Thymus (tissue), 11 donors: ENCODE measurements around the gene NADK2. TPM values are rescaled to one million over a fixed set of nuclear protein-coding genes. Genes with fewer than 3 reads are reported as not detected.

Experiments used
- DNase-seq, 9 donors: peaks; one replicate each; pipeline ENCODE4 v3.0.0-alpha.2; 2013; ENCODE audit warnings: low spot score in 9 of 9, low read depth in 6 of 9, missing footprints in 1 of 9
- H3K27ac ChIP-seq, 2 donors: one replicate each; pipeline ENCODE4 v1.5.1; 2013; ENCODE audit warnings: control low read depth in 1 of 2, low read depth in 1 of 2, low read length in 1 of 2, mild to moderate bottlenecking in 1 of 2, moderate library complexity in 1 of 2
- H3K27me3 ChIP-seq, 2 donors: one replicate each; pipeline ENCODE4 v1.5.1; 2013; ENCODE audit warnings: low read length in 1 of 2; ENCODE audit not compliant: control insufficient read depth in 2 of 2, insufficient read depth in 1 of 2
- H3K36me3 ChIP-seq, 2 donors: one replicate each; pipeline ENCODE4 v1.5.1; 2013; ENCODE audit warnings: low read length in 1 of 2, mild to moderate bottlenecking in 1 of 2, moderate library complexity in 1 of 2; ENCODE audit not compliant: control insufficient read depth in 2 of 2, insufficient read depth in 2 of 2
- H3K4me1 ChIP-seq, 2 donors: one replicate each; pipeline ENCODE4 v1.5.1; 2013; ENCODE audit warnings: low read length in 2 of 2; ENCODE audit not compliant: control insufficient read depth in 2 of 2, insufficient read depth in 2 of 2
- H3K4me3 ChIP-seq, 2 donors: one replicate each; pipeline ENCODE4 v1.5.1; 2013; ENCODE audit warnings: low read length in 2 of 2, control low read depth in 1 of 2, mild to moderate bottlenecking in 1 of 2
- H3K9me3 ChIP-seq, 2 donors: one replicate each; pipeline ENCODE4 v1.5.1; 2013; ENCODE audit warnings: low read length in 1 of 2, mild to moderate bottlenecking in 1 of 2; ENCODE audit not compliant: control insufficient read depth in 2 of 2, insufficient read depth in 1 of 2
- WGBS: extraction: QIAGEN DNeasy Blood & Tissue Kit; methylation state at CpG from one replicate; pipeline ENCODE4 v1.1.7; 2013; 5-methylcytosine and 5-hydroxymethylcytosine counted together
- polyA plus RNA-seq: library from polyadenylated mRNA; stranded (reverse); fragments of 200-250 nt; gene quantifications from one replicate; pipeline ENCODE4 v1.2.3, GENCODE V29; 2013
- total RNA-seq: library from RNA; stranded (reverse); fragments of 120-200 nt; gene quantifications from one replicate; pipeline ENCODE4 v1.2.4, GENCODE V29; 2013
- donor health status: healthy.

NADK2 gene
- total and polyA plus RNA-seq, 2 donors, result 12.4 to 16.8 TPM

DNA sequence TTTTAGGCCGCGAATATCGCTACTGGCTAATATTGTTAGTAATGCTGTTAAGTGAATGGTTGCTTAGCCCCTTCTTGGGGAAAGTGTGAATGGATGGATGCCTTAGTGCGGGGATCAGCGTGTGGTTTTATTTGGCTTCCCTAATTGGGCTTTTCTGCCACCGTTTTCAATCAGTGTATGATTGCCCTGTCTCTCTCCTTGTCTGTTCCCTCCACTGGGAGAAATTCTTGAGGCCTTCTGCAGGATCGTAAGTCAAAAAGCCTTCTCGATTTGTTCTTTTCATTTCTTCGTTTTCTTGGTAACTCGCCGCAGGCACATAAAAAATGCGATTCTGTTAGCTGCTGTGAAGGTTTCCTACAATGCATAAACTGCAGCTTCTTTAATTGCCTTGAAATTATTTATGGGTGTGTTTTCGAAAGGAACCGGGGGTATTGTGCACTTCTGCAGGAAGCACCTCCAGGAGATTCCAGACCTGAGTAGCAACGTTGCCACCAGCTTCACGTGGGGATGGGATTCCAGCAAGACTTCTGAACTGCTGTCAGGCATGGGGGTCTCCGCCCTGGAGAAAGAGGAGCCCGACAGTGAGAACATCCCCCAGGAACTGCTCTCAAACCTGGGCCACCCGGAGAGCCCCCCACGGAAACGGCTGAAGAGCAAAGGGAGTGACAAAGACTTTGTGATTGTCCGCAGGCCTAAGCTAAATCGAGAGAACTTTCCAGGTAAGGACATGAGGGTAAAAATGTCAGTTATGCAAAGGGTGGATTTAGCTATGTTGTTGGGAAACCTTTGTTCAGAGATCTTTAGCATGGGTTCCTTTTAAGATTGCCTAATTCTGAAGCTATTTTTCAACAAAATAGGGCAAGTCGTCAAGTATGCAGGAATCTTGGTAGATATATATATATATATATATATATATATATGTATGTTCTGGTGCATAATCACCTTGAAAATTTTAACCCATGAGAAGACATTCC lies 89.1 kb downstream of the NADK2 start:
- H3K36me3 ChIP-seq, result peaks cover 7 to 38% of the 10 kb centered on the region in 2 donors
- DNase-seq, result peak in 5 of 9 donors; percentile 2 to 23 (median 14)
- H3K27me3 ChIP-seq, result no peaks in the 10 kb centered on the region
- peak overlapping the region; percentile 75 to 80 for H3K4me3 ChIP-seq
- peak overlapping the region in 1 of 2 donors; percentile 53 for H3K27ac ChIP-seq
- no peaks in the 10 kb centered on the region for H3K9me3 ChIP-seq
- 6% methylated on average over 24 of the region's 24 CpGs for WGBS
- peaks cover 6 to 17% of the 10 kb centered on the region in 2 donors for H3K4me1 ChIP-seq

- peak; percentile 96 to 99 (median 98) for DNase-seq
- Histone ChIP-seq H3K9me3 (no peaks in the 10 kb centered on the region), H3K27ac (peak within 1 kb of the TSS; percentile 72 to 89), H3K4me1 (peaks cover 6 to 17% of the 10 kb centered on the region in 2 donors), H3K27me3 (no peaks in the 10 kb centered on the region), H3K4me3 (peak within 1 kb of the TSS; percentile 75 to 80), H3K36me3 (peaks cover 7 to 30% of the 10 kb centered on the region in 2 donors)
- WGBS, result under 1% methylated on average over 81 of the region's 81 CpGs
These were observed 90.0 kb downstream of the NADK2 start, which contains the start of the genes LMBRD2 and SKP2 for GRCh38 chr5:36151434-36152323. Gene LMBRD2, minus strand, starts transcription at chr5:36151887. Its CDS starts 8,538 bp downstream, at chr5:36143349. Gene SKP2, plus strand, starts transcription at chr5:36152111. Its CDS starts 152 bp downstream, at chr5:36152263.

GRCh38 chr5:36150676-36151433 lies 90.9 kb downstream of the NADK2 start:
- peaks cover 6 to 17% of the 10 kb centered on the region in 2 donors for H3K4me1 ChIP-seq
- H3K4me3 ChIP-seq, result peak overlapping the region; percentile 75 to 80
- WGBS, result 4% methylated on average over 23 of the region's 23 CpGs
- no peaks in the 10 kb centered on the region for H3K9me3 ChIP-seq
- H3K27me3 ChIP-seq, result no peaks in the 10 kb centered on the region
- peak overlapping the region; percentile 72 to 89 for H3K27ac ChIP-seq
- DNase-seq, result peak in 8 of 9 donors; percentile 16 to 71 (median 45)
- H3K36me3 ChIP-seq, result peaks cover 0 to 22% of the 10 kb centered on the region in 2 donors

DNA sequence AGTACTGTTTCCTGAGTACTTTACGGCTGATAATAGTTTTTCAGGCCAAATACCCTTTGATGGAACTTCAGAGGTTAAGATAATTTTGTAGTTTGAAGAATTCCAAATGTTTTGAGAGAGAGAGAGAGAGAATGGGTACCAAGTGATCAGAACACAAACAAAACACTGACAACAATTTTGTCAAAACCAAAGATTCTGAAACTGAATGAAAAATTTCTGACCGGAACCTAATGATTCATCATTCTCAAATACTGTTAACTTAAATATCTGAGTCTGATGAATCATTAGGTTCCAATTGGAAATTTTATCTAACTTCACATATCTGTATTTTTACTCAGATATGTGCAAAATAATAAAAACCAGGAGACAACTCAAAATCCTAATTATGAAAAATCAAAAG lies 94.0 kb downstream of the NADK2 start:
- WGBS, result 98% methylated on average over 2 of the region's 2 CpGs
- no peak overlapping the region for H3K4me3 ChIP-seq
- peaks cover 0 to 5% of the 10 kb centered on the region in 2 donors for H3K4me1 ChIP-seq
- no peak for DNase-seq
- H3K27me3 ChIP-seq, result no peaks in the 10 kb centered on the region
- H3K36me3 ChIP-seq, result peaks cover 0 to 1% of the 10 kb centered on the region in 2 donors
- no peak overlapping the region for H3K27ac ChIP-seq
- H3K9me3 ChIP-seq, result no peaks in the 10 kb centered on the region

- peaks cover 0 to 3% of the 10 kb centered on the region in 2 donors for H3K4me1 ChIP-seq
- H3K4me3 ChIP-seq, result no peak overlapping the region
- no peaks in the 10 kb centered on the region for H3K9me3 ChIP-seq
- no peak overlapping the region for H3K27ac ChIP-seq
- 82% methylated on average over 3 of the region's 3 CpGs for WGBS
- no peak for DNase-seq
- no peaks in the 10 kb centered on the region for H3K27me3 ChIP-seq
- H3K36me3 ChIP-seq, result peaks cover 3 to 6% of the 10 kb centered on the region in 2 donors
These were observed 95.3 kb downstream of the NADK2 start for GRCh38 chr5:36146390-36146789.

GRCh38 chr5:36145311-36145710 lies 96.4 kb downstream of the NADK2 start:
- DNase-seq, result no peak
- Histone ChIP-seq H3K9me3 (peaks cover 0 to under 1% of the 10 kb centered on the region in 2 donors), H3K4me3 (no peak overlapping the region), H3K36me3 (peaks cover 6 to 8% of the 10 kb centered on the region in 2 donors), H3K4me1 (no peaks in the 10 kb centered on the region), H3K27ac (no peak overlapping the region), H3K27me3 (no peaks in the 10 kb centered on the region)
- WGBS, result over 99% methylated on average over 4 of the region's 4 CpGs

Other genes starting within 250 kb of the NADK2 start
- gene UGT3A2, start 175.0 kb downstream of the NADK2 start, total RNA-seq, result 6.8 TPM
- 0.30 TPM for gene UGT3A2, start 175.0 kb downstream of the NADK2 start, polyA plus RNA-seq
- gene LMBRD2, start 90.0 kb downstream of the NADK2 start, total RNA-seq, result 12.4 TPM
- gene LMBRD2, start 90.0 kb downstream of the NADK2 start, polyA plus RNA-seq, result 4.3 TPM
- 31.0 TPM for gene SKP2, start 89.8 kb downstream of the NADK2 start, total RNA-seq
- gene SKP2, start 89.8 kb downstream of the NADK2 start, polyA plus RNA-seq, result 6.5 TPM
- 0.14 TPM for gene RANBP3L, start 60.0 kb upstream of the NADK2 start, total RNA-seq
- 0.41 TPM for gene RANBP3L, start 60.0 kb upstream of the NADK2 start, polyA plus RNA-seq